Activated T-cell treated with anti-CD3 and anti-CD28 coated beads for 1 hour (primary cell): ENCODE measurements around the gene ATL2.
A peak's percentile ranks its signal among the peaks of the same experiment; 100 is the strongest.
"Not testable (repeated sequence)": the region's sequence is repeated elsewhere in the genome, so short reads cannot be mapped to it uniquely, and the experiment has no call there.

Experiments used
- DNase-seq: peaks from one replicate; pipeline ENCODE4 v3.0.0-alpha.2; 2020; ENCODE audit warnings: low read depth

Gene ATL2

DNA sequence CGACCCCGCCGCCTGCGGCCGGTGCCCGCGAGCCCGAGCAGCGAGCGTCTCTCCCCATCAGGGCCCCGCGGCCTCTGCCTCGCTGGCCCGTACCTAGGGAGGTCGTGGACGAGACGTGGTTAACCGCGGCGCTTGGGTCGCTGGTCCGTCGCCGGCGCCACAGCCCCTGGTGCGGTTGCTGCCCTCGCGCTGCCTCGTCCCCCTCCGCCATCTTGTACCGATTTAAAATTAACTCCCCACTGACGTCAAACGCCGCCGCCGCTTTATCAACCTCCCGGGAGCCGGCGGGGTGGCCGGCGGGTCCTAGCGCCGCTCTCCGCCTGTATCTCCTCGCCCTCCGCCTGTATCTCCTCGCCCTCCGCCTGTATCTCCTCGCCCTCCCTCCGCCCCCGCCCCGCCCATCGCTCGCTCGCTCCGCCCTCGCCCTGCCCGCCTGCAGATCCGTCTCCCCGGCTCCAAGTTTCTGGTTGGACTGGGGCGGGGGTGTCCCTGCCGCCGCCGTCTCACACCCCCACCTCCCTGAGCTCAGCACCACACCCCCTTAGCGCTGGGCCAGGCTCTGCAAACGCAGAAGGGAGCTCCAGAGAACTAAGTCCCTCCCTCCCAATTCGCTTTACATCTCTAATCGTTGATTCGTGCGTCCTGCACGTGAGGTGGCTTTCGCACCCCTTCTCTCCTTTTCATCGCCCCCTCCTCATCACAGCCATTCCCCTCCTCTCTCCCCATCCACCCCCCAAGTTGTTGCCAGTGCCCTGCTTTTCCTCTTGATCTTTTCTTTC lies at the start of gene ATL2:
Gene ATL2, minus strand, starts transcription at position 224 of the 779 bp plus-strand sequence. Its CDS starts 13 bp downstream, at position 211.
- DNase-seq, result peak; percentile 88

DNA sequence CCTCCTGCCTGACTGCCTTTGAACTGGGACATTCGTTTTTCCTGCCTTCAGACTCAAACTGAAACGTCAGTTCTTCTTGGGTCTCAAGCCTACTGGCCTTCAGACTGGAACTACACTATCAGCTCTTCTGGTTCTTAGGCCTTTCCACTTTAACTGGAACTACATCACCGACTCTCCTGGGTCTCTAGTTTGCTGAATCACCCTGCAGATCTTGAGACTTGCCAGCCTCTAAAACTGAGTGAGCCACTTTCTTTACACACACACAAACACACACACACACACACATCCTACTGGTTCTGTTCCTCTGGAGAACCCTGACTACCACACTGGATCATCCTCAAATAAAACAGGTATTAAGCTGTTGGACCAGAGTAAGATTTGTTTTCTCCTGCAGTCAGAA lies 46.7 kb upstream of the ATL2 start:
- DNase-seq, result no peak

DNA sequence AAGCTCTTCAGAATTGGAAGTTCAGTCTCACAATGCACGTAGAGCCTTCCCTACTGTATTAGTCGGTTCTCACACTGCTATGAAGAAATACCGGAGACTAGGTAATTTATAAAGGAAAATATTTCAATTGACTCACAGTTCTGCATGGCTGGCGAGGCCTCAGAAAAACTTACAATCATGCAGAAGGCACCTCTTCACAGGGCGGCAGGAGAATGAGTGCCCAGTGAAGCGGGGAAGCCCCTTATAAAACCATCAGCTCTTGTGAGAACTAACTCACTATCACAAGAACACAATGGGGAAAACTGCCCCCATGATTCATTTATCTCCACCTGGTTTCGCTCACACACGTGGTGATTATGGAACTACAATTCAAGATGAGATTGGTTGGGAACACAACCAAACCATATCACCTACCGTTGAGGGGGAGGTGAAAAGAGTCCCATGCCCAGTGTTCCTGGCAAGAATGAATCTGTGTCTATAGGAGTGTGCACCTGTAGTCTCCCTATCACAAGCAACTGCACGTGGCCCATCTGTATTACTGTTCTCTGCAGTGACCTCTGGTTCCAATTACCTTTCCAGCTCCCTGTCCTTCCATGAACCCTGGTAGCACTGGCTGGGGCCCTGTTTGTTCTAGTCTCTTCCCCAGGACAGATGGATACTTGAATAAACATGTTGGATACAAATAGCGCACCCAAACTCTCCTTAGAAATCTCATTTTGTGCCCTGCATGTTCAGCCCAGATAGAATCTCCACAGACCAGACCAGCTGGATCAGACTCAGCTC lies 44.4 kb upstream of the ATL2 start:
- DNase-seq, result no peak

DNA sequence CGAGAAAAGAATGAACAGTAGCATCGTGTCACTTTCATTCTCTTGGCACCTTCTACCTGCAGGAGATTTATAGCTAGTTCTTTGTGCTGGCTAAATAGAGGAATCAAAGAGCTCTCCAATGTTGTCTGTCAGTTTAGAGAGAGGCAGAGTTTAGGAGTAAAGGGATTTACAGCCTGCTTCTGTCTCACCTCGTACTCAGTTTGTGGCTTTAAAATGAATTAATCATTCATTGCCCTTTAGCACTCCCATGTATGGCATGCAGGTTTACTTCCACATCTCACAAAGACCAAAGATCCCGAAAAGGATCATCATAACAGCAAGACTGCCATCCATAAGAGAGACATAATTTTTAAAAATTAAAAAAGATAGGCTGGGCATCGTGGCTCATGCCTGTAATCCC lies 42.4 kb upstream of the ATL2 start:
- no peak for DNase-seq

DNA sequence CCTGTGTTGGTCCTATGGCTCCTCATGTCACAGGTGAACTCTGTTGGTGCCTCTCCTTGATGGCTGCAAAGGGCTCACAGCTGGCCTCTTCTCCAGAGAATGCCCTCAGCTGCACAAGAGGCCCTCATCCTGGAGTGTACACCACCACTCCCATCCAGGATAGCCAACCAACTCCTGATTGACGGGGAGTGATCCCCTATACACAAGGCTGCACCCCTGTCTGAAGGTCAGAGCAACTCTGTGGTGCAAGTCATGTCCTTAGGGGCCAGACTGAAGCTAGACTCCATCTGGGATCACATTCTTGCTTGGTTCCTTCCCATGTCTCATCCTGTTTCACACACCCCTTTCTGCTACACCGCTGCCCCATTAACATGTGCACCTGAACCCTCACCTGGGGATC lies 41.7 kb upstream of the ATL2 start:
- DNase-seq, result no peak

DNA sequence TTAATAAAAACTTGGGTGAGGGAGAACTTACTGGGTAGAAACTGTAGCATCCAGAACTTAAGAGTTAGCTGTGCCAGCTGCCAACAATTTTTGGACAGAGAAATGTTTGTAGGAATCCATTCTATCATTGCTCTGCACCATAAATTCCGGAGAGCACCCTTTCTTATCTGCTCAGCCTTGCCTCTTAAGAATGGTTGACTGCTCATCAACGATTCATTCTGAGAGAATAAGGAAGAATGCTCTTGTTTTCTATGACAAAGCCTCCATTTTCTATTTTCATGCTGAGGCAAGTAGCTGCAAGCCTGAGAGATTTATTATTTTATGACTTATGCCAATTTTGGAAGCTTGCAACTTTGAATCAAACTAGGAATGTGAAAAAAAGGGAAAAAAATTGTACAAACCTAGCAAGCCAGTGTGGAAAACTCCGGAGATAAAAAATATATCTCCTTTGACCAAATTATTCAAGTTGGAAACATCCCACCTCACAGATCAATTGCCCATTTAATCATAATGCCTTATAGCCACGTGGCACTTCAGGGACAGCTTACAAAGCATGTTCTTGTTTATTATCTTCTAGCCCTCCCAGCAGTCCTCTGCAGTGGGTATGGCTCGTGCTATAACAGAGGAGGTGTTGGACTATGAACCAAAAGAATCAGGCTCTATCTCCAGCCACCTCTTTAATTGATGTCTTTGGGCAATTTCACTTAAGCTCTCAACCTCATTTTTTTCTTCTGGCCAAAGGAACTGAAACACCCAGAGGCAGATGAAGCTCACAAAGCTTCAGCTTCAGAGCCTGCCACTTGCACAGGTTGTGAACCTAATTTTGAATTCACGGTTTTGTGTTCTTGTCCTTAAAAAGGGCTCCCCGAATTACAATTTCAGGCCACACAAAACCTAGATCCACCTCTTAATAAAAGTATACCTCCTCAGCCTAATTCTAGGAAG lies 40.9 kb upstream of the ATL2 start:
- no peak for DNase-seq

DNA sequence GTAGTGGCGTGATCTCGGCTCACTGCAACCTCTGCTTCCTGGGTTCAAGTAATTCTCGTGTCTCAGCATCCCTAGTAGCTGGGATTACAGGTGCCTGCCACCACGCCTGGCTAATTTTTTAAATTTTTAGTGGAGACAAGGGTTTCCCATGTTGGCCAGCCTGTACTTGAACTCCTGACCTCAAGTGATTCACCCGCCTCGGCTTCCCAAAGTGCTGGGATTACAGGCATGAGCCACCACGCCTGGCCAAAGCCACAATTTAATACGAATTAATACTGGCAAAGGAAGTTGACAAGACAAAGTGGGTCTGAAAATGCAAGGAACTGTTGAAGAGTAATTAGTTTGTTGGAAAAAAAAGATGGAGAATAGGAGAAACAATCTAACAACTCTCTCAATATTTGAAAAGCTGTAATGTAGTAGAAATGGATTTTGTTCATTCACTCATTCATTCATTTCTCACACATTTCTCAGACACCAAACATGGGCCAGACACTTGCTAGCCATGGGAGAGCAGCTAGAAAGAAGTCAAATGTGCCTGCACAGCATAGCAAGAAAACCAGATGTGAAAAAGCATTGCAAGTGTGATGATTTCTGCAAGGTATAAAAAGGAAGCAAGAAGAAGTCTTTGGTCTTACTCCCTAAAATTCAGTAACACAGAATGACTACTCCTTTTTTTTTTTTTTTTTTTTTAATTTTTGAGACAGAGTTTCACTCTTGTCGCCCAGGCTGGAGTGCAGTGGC lies 39.4 kb upstream of the ATL2 start:
- DNase-seq, result no peak

DNA sequence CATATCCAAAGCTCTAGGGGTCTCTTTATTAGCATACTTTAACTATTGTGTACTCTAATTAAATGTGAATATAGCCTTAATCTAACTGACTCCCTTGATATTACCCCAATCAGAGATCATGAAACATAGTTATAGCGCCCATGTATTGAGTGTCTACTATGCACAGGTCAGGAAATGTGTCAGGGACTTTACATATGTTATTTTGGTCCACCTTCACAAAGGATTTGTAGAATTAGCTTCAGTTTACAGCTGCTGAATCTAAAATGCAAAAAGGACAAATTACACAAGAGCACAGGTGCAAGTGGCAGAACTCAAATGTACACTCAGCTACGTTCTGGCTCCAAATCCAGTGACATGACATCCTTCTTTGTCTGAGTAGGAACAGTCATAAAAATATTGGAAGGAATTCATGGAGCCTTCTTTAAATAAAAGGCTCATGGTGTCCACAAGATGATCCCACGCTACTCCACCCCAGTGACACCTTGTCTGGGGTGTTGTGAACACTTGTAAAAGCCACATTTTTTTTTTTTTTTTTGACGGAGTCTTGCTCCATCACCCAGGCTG lies 38.7 kb upstream of the ATL2 start:
- DNase-seq, result no peak

DNA sequence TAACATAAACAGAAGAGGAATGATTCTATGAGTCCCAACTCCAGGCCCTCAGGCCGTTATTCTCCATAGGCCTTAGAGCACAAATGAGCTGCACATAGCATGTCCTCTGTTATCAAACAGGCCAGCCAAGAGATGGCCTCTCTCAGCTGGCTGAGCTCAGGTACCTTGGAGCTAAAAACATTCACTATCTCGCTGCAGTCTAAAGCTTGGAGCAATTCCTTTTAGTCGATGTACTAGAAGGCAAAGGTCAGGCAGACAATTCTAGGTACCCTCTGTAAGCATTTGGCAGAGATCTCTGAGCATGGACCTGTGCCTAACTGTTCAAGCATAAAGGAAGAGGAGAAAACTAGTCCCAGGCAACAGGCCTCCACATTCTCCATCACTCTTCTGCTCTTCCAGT lies 38.0 kb upstream of the ATL2 start:
- no peak for DNase-seq

DNA sequence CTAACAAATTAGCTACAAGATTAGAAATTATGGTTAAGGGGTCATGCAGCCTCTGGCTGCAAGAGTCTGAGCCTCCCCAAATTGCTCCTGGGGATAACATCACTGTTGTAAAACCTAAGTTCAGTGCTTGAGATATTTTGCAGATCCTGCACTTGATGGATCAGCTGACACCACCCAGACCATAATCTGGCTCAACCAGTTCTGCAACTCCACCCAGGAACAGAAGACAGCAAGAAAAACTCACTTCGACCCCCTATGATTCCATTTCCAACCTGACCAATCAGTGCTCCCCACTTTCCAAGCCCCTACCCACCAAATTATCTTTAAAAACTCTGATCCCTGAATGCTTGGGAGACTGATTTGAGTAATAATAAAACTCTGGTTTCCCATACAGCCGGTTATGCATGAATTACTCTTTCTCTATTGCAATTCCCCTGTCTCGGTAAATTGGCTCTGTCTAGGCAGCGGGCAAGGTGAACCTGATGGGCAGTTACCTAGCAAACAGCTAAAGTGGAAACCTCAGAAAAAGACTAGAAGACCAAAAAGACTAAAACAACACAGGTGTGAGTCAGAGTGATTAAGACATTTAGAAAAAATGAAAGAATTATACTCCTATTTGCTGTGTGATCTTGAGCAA lies 35.3 kb upstream of the ATL2 start:
- not testable (repeated sequence) for DNase-seq

DNA sequence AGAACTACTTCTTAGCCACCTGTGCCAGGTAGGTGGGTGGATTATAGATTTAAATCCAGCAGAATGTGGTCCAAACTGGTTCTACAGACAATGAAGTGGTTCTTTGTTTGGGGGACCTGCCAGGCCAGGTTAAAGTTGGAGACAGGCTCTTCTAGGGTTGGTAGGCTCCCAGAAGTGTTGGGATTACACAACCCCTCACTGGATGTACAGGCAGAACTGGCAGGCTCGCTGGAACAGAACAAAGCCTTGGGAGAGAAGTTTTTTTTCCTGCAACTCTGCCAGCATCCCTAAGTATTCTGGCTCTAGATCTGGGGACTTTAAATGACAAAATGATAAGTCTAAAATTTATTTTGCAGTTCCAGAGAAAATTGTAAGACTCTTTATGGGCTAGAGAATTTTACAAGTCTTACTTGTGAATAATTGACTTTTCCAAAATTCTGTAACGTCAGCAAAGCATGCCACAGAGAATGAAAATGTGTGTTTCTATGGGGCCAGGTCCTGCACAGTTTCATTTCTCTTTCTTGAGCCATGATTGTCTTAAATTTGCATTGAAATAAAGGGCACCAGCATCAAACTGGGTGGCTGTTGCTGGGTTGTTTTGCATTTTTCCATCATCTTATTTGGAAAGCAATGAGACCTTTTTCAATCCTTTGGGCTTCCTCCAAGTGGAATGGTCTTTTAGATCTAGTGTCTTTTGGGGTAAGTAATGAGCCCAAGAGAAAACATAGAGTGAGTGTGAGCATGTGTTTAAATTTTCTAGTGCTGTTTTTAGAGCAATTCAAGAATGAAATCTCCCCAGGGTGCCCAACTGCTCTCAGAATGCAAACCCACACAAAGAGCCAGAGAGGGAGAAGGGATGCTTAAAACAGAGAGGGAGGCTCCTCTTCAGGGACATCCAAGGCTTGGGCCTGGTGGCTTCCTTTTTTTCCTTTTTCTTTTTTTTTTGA lies 32.4 kb upstream of the ATL2 start:
- DNase-seq, result no peak

DNA sequence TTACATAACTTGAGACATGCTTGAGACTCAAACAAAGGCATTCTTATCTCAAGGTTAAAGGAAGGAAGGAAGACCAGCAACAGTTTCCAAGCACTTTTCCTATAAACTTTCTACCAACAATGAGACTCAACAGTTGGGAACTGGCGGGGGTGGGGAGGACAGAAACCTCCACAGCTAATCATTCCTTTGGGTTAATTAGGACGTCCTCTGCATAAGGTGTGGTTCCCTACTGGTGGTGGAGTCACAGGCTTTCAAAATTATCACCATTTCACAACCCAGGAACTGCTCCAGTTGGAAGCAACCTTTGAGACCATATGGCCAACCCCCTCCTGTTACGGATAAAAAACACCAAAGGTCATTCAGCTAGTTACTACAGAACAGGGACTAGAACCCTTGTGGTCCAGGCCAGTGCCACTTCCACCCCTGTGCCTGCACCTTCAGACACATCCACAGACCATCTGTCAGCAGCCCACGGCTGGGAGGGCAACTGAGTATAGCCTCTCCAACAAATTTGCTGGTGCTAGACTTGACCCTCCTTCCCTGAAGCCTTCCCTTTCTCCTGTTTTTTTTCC lies 30.1 kb upstream of the ATL2 start:
- DNase-seq, result no peak

DNA sequence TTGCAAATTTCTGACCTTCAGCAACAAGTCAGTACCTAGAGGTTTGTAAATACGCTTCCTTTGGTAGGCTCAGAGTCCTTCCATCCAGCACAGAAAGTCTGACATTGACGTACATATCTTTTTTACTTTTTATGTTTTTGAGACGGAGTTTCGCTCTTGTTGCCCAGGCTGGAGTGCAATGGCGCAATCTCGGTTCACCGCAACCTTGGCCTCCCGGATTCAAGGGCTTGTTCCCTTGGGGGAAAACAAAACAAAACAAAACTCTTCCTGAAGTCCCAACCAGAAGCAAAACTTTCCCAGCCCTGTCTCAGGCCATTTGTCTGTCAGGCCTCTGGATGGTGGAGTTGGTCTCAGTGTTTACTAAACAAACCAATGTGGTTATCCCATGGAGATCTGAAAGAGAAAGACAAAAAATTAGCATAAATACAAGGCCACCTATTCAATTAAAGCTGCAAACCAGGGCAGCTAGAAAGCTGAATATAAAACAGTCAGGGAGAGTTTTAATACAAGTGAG lies 29.6 kb upstream of the ATL2 start:
- DNase-seq, result no peak

DNA sequence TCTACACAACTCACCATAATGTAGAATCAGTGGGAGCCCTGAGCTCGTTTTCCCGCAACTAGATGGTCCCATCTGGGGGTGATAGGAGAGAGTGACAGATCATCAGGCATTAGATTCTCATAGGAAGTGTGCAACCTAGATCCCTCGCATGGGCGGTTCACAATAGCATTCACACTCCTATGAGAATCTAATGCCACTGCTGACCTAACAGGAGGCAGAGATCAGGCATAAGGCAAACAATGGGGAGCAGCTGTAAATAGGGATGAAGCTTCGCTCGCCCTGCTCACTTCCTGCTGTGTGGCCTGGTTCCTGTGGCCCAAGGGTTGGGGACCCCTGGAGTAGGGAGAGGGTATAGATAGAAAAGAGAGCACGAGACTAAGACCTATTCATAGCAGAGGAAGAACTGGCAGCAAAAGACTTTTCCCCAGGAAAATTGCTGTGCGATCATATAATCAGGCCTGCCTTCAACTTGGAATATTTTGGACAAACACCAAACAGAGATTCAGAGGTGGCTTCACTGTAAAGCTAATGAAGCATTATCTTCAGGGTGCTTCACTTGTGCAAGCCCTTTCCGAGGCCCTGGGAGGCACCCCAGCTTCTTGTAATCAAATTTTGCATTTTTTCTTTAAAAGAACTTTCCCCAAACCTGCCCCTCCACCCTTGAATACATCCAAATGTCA lies 29.0 kb upstream of the ATL2 start:
- DNase-seq, result no peak

DNA sequence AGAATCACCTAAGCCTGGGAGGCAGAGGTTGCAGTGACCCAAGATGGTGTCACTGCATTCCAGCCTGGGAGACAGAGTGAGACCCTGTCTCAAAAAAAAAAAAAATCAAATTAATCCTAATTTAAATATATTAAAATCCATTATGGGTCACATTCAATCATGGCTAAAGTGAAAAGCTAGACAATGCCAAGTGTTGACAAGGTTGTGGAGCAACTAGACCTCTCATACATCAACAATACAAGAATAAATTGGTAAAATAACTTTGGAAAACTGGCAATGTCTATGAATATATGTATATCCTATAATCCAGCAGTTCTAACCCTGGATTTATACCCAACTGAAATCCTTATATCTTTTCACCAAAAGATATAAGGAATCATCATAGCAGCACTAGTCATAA lies 23.4 kb upstream of the ATL2 start:
- DNase-seq, result no peak

DNA sequence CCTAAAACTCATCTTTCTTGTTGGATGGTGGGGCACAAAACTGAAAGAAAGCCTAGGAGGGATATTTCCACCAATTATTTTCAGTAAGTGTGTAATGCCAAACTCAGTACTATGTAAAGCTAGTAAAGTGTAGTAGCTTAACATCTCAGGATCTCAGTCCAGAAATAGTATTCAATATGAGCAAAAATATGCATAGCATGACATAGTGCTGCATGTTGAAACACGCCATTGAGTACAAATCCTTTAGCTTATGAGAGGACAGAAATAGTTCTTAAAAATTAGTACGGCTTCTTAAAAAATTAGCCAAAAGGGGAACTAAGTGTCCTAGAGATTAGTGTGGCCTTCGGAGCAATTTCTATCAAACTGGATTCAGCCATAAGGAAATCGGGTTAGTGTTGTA lies 21.7 kb upstream of the ATL2 start:
- no peak for DNase-seq

DNA sequence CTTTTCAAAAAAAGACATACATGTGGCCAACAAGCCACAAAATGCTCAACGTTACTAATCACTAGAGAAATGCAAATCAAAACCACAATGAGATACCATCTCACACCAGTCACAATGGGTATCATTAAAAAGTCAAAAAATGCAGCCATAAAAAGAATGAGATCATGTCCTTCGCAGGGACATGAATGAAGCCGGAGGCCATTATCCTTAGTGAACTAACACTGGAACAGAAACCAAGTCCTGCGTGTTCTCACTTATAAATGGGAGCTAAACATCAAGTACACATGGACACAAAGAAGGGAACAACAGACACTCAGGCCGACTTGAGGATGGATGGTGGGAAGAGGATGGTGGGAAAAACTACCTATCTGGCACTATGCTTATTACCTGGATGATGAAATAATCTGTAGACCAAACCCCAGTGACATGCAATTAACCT lies 17.8 kb upstream of the ATL2 start:
- no peak for DNase-seq

DNA sequence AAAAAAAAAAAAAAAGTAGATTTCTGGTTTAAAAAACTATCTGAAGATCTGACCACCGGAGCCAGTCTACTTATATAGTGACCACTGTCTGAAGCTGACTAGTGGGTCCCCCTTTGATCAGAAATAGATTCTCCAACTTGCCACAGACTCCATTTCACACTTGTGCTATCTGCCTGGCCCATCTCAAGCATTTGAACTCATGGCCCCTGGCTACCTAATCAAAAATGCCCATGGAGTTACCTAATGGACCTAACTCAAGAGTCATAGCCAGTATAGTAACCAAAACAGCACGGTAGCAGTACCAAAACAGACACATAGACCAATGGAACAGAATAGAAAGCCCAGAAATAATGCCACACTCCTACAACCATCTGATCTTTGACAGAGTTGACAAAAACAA lies 17.0 kb upstream of the ATL2 start:
- no peak for DNase-seq
